IPS-18a (cell line): ENCODE measurements around the gene SERPINB12.

ENCODE experiments used
- H3K27ac ChIP-seq: one replicate; pipeline ENCODE4 v1.5.1; 2013; ENCODE audit warnings: low read length
- H3K27me3 ChIP-seq: one replicate; pipeline ENCODE4 v1.6.1; 2013; ENCODE audit warnings: mild to moderate bottlenecking, low read length; ENCODE audit not compliant: control insufficient read depth, insufficient read depth
- H3K36me3 ChIP-seq: one replicate; pipeline ENCODE4 v1.6.1; 2013; ENCODE audit warnings: low read depth, low read length; ENCODE audit not compliant: control insufficient read depth
- H3K4me1 ChIP-seq: one replicate; pipeline ENCODE4 v1.6.1; 2013; ENCODE audit warnings: low read depth, low read length; ENCODE audit not compliant: control insufficient read depth
- H3K4me3 ChIP-seq: one replicate; pipeline ENCODE4 v1.5.1; 2013; ENCODE audit warnings: low read length
- H3K9ac ChIP-seq: one replicate; pipeline ENCODE4 v1.6.1; 2013; ENCODE audit warnings: mild to moderate bottlenecking, low read length, moderate library complexity
- H3K9me3 ChIP-seq: one replicate; pipeline ENCODE4 v1.6.1; 2013; ENCODE audit warnings: low read depth, low read length; ENCODE audit not compliant: control insufficient read depth

SERPINB12 gene

DNA sequence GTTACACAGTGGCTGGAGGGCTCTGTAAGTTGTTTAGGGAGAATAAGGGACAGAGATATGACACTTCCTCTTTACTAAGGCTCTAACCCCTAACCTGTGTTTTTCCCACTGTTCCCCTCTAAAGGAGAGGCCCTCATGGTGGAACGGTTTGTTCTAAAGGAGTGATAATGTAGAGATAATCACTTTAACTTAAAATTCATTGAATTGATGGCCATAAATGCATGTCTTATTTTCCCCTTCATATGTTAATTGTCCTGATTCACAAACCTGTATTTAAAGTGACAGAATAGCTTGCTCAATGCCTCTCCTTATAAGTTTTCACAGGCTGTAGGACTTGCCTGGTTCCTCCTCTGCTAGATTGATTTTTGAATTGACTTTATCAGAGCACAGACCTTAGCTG lies at the start of gene SERPINB12:
Gene SERPINB12 (plus strand): TSS at position 301 of the 400 bp plus-strand sequence. CDS start 13,791 bp downstream, outside the sequence.
- H3K4me3 ChIP-seq = no peak within 1 kb of the TSS
- no peaks in the 10 kb centered on the region for H3K9me3 ChIP-seq
- no peak within 1 kb of the TSS for H3K9ac ChIP-seq
- H3K27me3 ChIP-seq = no peaks in the 10 kb centered on the region
- no peak within 1 kb of the TSS for H3K27ac ChIP-seq
- H3K4me1 ChIP-seq = peaks cover 7% of the 10 kb centered on the region
- H3K36me3 ChIP-seq = no peaks in the 10 kb centered on the region

DNA sequence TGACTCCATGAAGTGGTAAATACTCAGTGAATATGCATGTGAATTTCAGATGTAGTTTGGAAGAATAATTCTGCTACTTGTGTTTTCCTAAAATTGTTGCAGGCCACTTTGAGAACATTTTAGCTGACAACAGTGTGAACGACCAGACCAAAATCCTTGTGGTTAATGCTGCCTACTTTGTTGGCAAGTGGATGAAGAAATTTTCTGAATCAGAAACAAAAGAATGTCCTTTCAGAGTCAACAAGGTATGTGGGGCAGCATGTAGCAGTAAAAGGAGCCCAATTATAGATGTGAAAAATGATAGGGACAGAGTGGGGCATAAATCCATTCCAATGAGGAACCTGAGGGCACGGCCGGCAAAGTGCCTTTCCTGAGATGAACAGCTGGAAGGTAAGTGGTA lies 49.3 kb upstream of the SERPINB12 start:
- no peak overlapping the region for H3K27ac ChIP-seq
- no peaks in the 10 kb centered on the region for H3K4me1 ChIP-seq
- no peak overlapping the region for H3K9ac ChIP-seq
- H3K36me3 ChIP-seq = no peaks in the 10 kb centered on the region
- H3K27me3 ChIP-seq = no peaks in the 10 kb centered on the region
- no peaks in the 10 kb centered on the region for H3K9me3 ChIP-seq
- no peak overlapping the region for H3K4me3 ChIP-seq

- Histone ChIP-seq H3K27me3 (no peaks in the 10 kb centered on the region), H3K4me3 (no peak overlapping the region), H3K4me1 (no peaks in the 10 kb centered on the region), H3K27ac (no peak overlapping the region), H3K36me3 (no peaks in the 10 kb centered on the region), H3K9ac (no peak overlapping the region), H3K9me3 (no peaks in the 10 kb centered on the region)
Observed at GRCh38 chr18:63495675-63496074, 46.5 kb upstream of the SERPINB12 start.

DNA sequence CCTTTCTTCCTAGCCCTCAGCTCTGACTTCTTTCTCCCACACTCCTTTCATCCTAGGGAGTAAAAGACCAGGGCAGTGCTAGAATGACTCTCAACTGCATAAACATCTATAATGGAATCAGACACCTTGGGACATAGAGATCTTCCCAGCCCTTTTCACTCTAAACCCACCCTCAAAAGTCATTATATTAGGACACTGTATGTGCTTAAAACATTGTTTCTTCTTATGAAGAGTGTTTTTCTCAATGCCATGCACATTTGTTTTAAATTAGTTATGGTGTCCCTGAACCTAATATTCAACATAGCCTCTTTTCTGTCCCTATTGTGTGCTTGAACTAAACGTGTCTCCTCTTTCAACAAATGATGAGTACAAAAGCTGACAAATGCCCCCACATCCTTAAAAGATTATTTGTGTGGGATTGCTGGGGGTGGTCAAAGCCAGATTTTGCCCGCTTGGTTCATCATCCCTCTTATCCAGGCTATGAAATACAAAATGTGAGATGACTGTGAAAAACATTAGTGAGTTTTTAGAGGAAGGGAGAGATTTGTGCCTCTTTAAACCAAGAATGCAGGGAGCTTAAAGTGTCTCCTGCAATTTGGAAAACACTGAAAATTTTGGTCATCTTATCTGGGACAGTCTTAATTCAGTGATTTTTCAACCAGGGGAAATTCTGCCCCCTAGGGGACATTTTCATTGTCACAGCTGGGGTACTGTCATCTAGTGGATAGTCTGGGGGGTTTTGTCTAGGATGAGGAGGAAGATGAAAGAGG lies 36.4 kb upstream of the SERPINB12 start:
- no peaks in the 10 kb centered on the region for H3K4me1 ChIP-seq
- H3K4me3 ChIP-seq = no peak overlapping the region
- H3K27me3 ChIP-seq = no peaks in the 10 kb centered on the region
- H3K9ac ChIP-seq = no peak overlapping the region
- H3K27ac ChIP-seq = no peak overlapping the region
- no peaks in the 10 kb centered on the region for H3K9me3 ChIP-seq
- no peaks in the 10 kb centered on the region for H3K36me3 ChIP-seq

GRCh38 chr18:63506336-63506646 lies 35.9 kb upstream of the SERPINB12 start:
- H3K4me3 ChIP-seq = no peak overlapping the region
- H3K4me1 ChIP-seq = no peaks in the 10 kb centered on the region
- H3K27ac ChIP-seq = no peak overlapping the region
- no peaks in the 10 kb centered on the region for H3K27me3 ChIP-seq
- no peaks in the 10 kb centered on the region for H3K9me3 ChIP-seq
- no peaks in the 10 kb centered on the region for H3K36me3 ChIP-seq
- H3K9ac ChIP-seq = no peak overlapping the region

- Histone ChIP-seq H3K27ac (no peak overlapping the region), H3K9ac (no peak overlapping the region), H3K27me3 (no peaks in the 10 kb centered on the region), H3K9me3 (no peaks in the 10 kb centered on the region), H3K4me3 (no peak overlapping the region), H3K4me1 (peaks cover 13% of the 10 kb centered on the region), H3K36me3 (no peaks in the 10 kb centered on the region)
Observed at GRCh38 chr18:63508596-63508995, 33.6 kb upstream of the SERPINB12 start.

GRCh38 chr18:63511285-63511684 lies 30.9 kb upstream of the SERPINB12 start:
- Histone ChIP-seq H3K27ac (no peak overlapping the region), H3K9ac (no peak overlapping the region), H3K4me3 (peak overlapping the region; percentile 8), H3K36me3 (no peaks in the 10 kb centered on the region), H3K27me3 (no peaks in the 10 kb centered on the region), H3K4me1 (peaks cover 25% of the 10 kb centered on the region), H3K9me3 (no peaks in the 10 kb centered on the region)

GRCh38 chr18:63514326-63514725 lies 27.8 kb upstream of the SERPINB12 start:
- Histone ChIP-seq H3K9ac (no peak overlapping the region), H3K27ac (no peak overlapping the region), H3K9me3 (no peaks in the 10 kb centered on the region), H3K4me1 (peaks cover 25% of the 10 kb centered on the region), H3K36me3 (no peaks in the 10 kb centered on the region), H3K4me3 (peak overlapping the region; percentile 18), H3K27me3 (no peaks in the 10 kb centered on the region)

DNA sequence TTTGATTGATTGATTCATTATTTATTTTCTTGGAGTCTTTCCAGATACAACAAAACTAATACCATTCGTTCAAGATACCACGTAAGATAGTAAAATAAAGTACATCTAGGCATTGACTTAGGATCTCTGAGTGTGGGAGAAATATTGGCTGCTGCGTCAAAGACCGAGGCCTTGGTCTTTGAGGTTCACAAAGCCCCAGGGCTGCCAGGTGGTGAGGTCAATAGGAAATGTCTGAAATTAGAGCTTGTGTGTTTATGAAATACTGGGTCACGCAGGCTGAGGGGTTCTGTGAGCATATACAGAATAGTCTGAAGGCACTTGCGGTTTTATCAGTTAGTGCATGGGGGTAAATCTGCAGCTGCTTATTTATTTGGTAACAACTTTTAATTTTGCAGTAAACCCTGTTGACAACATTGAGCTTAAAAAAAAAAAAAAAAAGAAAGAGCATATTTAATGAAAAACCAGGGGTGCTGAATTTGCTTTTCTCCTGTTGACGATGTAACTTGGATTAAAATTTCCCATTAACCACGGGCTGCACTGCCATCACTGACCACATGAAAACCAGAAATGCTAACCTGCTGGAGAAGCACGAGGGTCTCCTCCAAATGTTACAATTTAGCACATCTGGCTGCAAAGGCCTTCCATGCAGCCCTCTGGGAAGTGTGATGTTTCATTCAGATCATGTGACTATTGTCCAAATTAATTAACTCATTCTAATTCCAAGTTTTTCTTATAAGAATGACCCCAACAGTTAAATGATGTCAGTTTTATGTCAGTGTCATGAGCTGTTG lies 27.1 kb upstream of the SERPINB12 start:
- Histone ChIP-seq H3K27ac (no peak overlapping the region), H3K36me3 (no peaks in the 10 kb centered on the region), H3K4me3 (no peak overlapping the region), H3K9ac (no peak overlapping the region), H3K27me3 (no peaks in the 10 kb centered on the region), H3K9me3 (no peaks in the 10 kb centered on the region), H3K4me1 (peaks cover 25% of the 10 kb centered on the region)

- Histone ChIP-seq H3K36me3 (no peaks in the 10 kb centered on the region), H3K27ac (no peak overlapping the region), H3K4me3 (no peak overlapping the region)
Observed at GRCh38 chr18:63515801-63516200, 26.4 kb upstream of the SERPINB12 start.

GRCh38 chr18:63518178-63519012 lies 23.8 kb upstream of the SERPINB12 start:
- no peaks in the 10 kb centered on the region for H3K9me3 ChIP-seq
- no peak overlapping the region for H3K9ac ChIP-seq
- H3K27me3 ChIP-seq = no peaks in the 10 kb centered on the region
- H3K4me3 ChIP-seq = no peak overlapping the region
- H3K27ac ChIP-seq = no peak overlapping the region
- no peaks in the 10 kb centered on the region for H3K36me3 ChIP-seq
- H3K4me1 ChIP-seq = peaks cover 17% of the 10 kb centered on the region

More at GRCh38 chr18:63515801-63516200, 26.4 kb upstream of the SERPINB12 start:
- Histone ChIP-seq H3K9ac (no peak overlapping the region), H3K27me3 (no peaks in the 10 kb centered on the region), H3K9me3 (no peaks in the 10 kb centered on the region), H3K4me1 (peaks cover 25% of the 10 kb centered on the region)
